HG02588 (cell line): ENCODE measurements around the gene MAPK6.

Experiments
- ATAC-seq: cut with Tn5 transposase; IDR thresholded peaks from one replicate; pipeline ENCODE4 v1.9.1; 2021; ENCODE audit warnings: mild to moderate bottlenecking, moderate library complexity; ENCODE audit not compliant: unreplicated experiment

The MAPK6 gene

DNA sequence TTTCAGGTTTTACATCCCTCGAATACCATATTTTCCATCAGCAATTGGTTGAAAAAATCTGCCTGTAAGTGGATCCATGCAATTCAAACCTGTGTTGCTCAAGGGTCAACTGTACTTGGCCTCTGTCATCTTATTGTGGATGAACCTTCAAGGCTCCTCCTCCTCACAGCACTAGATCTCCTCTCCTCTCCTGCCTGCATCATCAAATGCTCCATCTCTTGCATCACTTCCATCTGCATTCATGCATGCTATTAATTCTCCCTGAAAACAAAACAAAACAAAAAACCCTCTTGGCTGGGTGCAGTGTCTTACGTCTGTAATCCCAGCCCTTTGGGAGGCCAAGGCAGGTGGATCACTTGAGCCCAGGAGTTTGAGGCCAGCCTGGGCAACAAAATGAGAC lies 83.4 kb downstream of the MAPK6 start:
- ATAC-seq = no peak

DNA sequence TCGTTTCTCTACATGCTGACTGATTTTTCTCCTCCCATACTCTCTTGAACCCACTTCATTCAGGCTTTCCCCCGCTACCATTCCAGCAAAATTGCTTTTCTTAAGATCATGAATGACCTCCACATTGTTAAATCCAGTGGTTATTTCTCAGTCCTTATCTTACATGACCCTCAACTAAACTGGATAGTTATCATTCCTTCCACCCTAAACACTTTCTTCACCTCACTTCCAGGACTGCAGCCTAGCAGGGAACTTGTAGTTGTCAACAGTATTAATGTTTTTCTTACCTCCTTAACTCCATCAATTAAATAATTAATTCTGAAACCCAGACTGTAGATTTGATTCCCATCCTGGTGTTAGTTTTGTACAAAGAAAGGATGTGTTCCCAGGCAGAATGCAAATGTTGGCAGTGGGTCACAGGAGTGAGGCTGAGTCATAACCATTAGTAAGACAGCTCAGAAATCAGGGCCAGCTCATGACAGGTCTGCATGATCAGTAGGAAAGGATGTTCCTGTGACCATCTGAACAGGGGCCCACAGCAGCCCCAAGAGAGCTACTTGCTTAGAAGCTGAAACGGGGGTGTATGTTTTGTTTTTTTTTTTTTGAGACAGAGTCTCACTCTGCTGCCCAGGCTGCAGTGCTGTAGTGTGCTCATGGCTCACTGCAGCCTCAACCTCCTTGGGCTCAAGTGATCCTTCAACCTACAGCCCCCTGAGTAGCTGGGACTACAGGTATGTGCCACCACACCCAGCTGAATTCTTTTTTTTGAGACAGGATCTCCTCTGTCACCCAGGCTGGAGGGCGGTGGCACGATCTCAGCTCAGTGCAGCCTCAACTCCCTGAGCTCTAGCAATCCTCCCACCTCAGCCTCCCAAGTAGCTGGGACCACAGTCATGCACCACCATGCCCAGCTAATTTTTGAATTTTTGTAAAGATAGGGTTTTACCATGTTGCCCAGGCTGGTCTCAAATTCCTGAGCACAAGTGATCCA lies 84.5 kb downstream of the MAPK6 start:
- peak; percentile 50 for ATAC-seq

DNA sequence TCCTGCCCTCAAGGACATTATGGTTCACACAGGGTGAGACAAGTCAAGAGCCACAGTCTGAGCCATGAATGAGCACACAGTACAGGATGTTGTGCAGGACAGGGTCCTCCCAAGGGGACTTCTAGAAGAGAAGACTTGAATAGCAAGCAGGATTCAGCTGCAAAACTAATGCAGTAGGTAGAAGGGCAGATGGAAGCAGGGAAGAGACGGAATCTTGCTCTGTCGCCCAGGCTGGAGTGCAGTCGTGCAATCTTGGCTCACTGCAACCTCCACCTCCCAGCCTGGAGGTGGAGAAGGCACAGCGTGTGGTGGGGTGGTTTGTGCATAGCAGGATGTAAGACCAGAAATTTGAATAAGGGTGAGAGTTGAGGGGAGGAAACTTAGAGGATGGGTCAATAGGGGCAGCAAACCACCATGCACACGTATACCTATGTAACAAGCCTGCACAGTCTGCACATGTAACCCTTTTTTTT lies 85.5 kb downstream of the MAPK6 start:
- ATAC-seq = no peak

DNA sequence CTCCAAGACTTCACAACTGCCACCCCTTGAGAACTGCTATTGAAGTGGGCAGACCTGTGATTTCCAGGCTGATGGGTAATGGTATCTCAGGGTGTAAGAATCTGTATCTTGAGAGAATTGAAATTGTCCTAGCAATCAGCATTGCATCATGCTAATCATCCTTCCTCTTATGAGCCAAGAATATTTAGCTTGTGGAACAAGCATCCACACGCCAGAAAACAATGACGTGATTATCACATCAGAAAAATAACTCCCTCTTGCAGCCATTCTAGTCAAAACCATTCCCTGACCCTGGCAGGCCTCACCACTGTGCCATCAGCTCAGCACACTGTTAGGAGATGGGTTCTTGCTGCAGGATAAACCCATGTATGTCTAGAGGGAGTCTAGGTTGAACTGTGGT lies 86.8 kb downstream of the MAPK6 start:
- no peak for ATAC-seq

DNA sequence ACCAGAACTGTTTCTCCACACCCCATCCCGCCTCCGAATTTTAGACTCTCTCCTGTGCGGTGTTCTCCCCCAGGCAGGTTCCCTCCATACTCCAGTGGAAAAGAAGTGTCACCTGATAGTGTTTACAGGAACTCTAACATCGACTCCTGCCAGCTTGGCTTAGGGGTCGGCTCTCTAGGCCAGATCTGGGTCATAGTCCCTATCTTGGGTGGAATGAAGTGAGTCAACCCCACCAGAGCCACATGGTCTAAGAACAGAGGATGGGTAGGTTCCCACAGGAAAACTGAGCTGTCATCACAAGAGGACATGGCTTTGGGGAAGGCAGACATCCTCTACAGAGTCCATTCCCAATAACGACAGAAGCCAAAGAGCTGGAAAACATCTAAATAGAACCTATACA lies 87.6 kb downstream of the MAPK6 start:
- no peak for ATAC-seq

DNA sequence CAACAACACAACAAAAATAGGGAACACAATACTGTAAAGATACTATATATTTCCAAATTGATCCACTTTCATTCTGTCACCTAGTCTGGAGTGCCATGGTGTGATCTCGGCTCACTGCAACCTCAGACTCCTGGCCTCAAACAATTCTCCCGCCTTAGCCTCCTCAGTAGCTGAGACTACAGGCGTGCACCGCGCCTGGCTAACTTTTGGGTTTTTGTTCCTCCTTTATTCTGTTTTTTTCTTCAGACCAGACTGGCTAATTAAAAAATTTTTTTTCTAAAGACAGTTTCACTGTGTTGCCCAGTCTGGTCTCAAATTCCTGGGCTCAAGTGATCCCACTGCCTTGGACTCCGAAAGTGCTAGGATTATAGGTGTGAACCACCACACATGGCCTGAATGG lies 88.2 kb downstream of the MAPK6 start:
- no peak for ATAC-seq

DNA sequence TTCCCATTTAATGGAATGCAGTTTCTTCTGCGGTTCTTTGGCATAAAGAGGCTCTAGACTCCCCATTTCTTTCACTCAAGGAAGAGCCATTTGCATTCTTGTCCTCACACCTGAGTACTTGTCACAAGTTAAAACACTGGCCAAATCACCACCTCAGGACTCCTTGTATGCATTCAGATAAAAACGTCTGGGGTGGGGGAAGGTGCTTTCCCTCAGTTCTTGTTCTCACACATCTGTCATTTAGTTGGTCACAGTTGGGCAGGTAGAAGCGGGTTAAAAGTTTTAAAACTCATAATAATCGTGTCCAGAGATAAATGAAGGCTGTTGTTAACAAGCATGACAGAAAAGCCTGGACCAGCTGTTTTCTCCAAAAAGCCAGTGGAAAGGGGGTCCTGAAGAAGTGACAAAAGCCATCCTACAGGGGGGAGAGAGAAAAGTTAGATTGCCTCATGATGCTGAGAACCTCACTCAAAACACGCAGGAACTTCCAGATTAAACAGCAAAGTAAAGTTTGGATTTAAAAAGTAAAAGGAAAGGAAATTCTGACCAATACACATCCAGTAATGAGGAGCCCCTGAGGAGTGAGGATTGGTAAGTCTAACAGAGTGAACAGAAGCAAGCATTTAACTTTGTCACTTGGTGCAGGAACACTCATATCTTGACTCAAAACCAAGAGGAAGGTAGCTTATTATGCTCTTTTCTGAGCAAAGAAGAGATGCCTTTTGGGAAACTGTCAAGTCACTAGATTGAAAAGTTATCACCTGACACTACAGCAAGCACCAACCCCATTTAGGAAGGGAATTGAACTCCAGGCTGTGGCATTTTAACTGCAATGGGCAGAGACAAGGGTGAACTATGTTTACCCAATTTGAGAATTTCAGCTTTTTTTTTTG lies 90.8 kb downstream of the MAPK6 start:
- peak; percentile 42 for ATAC-seq

DNA sequence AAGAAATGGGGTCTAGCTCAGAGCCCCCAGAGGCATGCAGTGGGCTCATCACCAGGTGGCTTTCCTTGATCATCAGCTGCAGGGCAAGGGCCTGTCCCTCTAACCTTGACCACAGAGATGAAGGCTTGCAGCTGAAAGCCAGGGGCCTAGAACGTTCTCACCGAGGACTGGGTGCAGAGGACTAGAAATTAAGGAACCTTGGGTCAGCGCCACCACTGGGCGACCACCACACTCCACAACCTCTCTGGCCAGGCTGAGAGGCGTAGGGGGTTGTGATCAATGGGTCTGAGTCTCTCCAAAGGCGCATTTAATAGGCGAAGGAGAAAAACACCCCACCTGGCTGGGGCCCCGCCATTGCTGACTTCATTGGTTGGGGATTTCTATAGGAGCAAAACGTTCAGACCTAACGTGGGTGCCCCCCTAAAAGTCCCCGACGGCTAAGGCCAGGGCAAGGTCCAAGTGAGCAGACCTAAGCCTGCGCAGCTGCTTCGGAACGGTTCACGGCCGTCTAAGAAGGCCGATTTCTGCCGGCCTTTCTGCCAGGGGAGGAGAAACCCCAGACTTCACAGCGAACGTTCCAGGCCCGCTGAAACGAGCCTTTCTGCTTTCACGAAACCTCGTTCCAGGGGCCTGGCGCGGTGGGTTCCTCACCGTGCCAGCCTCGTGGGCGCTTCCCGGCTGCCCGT lies 92.6 kb downstream of the MAPK6 start:
- ATAC-seq = no peak

DNA sequence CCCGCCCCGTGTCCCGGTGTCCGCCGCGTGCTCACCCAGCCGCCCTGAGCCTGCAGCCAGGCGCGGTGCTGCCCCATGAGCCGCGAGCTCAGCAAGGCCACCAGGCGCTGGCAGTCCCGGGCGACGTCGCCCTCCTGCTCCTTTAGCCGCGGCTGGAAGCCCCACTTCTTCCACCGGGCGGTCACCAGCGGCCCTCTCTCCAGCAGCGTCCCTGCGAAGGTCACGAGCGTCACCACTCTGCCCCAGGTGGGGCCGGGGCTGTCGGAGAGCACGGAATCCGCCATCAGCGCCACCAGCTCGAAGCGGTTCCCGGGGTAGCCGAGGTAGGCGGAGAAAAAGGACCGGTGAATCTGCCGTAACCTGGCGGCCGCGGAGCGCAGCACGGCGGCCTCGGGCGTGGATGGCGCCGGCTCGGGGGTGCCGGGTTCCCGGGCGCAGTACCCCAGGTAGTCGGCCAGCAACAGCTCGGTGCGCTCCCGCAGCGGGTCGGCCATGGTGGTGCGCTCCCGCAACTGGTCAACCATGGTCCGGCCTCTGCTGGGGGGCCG lies 93.3 kb downstream of the MAPK6 start:
- no peak for ATAC-seq

DNA sequence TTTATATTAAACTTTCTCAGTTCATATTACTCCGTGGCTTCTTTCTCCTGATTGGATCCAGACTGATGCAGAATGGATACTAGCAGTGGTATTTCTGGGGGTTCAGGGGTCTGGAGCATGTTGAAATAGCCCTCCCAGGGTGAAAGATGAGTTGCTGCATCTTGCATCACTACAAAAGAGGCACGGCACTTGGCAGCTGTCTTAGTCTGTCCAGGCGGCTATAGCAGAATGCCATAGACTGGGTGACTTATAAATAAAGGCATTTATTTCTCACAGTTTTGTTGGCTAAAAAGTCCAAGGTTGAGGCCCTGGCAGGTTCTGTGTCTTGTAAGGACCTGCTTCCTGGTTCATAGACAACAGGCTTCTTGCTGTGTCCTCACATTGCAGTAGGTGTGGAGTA lies 94.2 kb downstream of the MAPK6 start:
- no peak for ATAC-seq

DNA sequence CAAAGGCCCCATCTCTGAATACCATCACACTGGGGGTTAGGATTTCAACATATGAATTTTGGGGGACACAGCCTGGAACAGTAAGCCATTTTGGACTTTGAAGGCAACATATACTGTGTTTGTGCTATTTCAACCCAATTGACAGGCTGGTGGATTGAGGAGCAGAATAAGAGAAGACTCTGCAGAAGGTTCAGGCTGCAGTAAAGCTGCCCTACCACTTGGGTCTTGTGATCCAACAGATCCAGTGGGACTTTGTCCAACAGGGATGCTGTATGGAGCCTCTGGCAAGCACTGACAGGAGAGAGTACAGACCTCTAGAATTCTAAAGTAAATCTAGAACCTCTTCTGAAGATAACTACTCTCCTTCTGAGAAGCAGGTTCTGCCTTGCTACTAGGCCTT lies 94.7 kb downstream of the MAPK6 start:
- ATAC-seq = no peak

DNA sequence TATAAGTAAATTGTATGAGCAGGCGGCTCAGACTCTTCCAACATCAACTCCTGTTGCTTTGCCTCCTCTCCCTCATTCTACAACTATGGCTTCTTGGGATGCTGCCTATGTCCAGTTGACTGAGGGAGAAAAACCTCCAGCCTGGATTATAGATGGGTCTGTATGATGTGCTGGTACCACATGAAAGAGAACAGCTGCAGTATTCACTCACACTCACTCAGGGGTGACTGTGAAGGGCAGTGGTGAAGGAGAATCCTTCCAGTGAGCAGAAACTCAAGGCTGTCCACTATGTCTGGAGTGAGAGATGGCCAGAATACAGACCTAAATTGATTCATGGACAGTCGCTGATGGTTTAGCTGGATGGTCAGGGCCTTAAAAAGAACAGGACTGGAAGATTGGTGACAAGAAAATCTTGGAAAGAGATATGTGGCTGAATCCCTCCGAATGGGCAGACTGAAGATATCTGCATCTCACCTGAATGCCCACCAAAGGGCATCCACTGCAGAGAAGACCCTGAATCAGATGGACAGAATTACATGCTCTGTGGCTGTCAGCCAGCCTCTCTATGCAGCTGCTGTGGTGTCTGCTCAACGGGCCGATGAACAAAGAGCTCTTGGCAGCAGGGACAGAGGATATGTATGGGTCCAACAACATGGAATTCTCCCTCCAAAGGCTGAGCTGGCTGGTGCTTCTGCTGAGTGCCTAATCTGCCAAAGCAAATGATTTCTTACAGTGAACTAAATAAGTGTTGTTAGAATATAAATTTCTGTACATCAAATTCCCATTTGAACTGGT lies 95.4 kb downstream of the MAPK6 start:
- ATAC-seq = no peak

DNA sequence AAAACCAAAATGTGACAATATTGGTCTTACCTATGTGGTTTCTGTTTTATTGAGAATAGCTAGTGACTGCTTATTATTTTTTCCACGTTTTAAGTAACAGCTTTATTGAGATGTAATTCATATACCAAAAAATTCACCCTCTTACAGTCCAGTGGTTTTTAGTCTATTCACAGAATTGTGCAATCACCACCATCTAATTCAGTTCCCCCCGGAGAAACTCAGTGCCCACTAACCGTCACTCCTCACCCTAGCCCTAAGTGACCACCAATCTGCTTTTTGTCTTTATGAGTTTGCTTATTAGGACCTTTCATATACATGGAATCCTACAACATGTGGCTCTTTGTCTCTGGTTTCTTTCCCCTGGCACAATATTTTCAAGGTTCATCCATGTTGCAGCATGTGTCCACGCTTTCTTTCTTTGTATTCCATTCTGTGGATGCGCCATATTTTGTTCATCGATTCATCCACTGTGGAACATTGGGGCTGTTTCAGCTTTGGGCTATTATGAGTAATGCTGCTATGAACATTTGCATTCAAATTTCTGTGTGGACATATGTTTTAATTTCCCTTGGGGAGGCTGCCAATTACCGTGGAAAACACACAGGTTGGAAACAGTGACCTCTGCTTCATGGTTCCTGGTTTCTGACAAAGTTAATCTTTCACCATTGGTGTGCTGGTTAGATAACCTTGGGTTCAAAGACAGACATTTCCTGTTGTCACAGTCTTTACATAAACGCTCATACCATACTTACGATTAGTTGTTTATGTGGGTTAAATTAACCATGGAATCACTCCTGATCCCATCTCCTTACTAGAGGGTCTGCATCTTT lies 96.8 kb downstream of the MAPK6 start:
- no peak for ATAC-seq
